ENCODE measurements around the gene HYDIN.
"Not testable (repeated sequence)": the region's sequence is repeated elsewhere in the genome, so short reads cannot be mapped to it uniquely, and the experiment has no call there.

DNA sequence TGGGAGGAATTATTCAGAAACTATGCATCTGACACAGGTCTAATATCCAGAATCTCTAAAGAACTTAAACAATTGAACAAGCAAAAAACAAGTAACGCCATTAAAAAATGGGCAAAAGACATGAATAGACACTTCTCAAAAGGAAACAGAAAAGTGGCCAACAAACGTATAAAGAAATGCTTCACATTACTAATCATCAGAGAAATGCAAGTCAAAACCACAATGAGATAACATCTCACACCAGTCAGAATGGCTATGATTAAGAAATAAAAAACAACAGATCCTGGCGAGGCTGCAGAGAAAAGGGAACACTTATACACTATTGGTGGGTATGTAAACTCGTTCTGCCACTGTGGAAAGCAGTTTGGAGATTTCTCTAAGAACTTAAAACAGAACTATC is 379.2 kb downstream of the HYDIN start:
- TF ChIP-seq, protein P1, sequence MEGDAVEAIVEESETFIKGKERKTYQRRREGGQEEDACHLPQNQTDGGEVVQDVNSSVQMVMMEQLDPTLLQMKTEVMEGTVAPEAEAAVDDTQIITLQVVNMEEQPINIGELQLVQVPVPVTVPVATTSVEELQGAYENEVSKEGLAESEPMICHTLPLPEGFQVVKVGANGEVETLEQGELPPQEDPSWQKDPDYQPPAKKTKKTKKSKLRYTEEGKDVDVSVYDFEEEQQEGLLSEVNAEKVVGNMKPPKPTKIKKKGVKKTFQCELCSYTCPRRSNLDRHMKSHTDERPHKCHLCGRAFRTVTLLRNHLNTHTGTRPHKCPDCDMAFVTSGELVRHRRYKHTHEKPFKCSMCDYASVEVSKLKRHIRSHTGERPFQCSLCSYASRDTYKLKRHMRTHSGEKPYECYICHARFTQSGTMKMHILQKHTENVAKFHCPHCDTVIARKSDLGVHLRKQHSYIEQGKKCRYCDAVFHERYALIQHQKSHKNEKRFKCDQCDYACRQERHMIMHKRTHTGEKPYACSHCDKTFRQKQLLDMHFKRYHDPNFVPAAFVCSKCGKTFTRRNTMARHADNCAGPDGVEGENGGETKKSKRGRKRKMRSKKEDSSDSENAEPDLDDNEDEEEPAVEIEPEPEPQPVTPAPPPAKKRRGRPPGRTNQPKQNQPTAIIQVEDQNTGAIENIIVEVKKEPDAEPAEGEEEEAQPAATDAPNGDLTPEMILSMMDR (IDR thresholded peaks at IDR 0.05) = not testable (repeated sequence)
- TF ChIP-seq POLR2AphosphoS5 (IDR thresholded peaks at IDR 0.05); EP300 (IDR thresholded peaks at IDR 0.05; ENCODE audit: low read depth): not testable (repeated sequence)
